HepG2 (cell line): Measurements from ENCODE around the gene CAMK2D. TPM values are rescaled to one million over a fixed set of nuclear protein-coding genes. Genes with fewer than 3 reads are reported as not detected.

Experiments
- ATAC-seq: fragments of 200-7000 bp; cut with Tn5 transposase; 3 replicates; pipeline ENCODE4 v1.9.1; 2020; ENCODE audit warnings: mild to moderate bottlenecking, moderate library complexity
- BruUV-seq: library from RNA; stranded (reverse); fragments of 400-500 nt; replicated peaks from 2 replicates; lab custom pipeline; 2021; lab: Mats Ljungman, UMichigan
- CTCF ChIA-PET: fragments of 300-600 bp; formaldehyde crosslinking; extraction: SDS; loops from one replicate; lab custom pipeline; 2021; ENCODE audit warnings: low total read pairs, inconsistent platforms, low intra/inter-chr PET ratio; lab: Yijun Ruan, JAX
- POLR2A ChIA-PET: fragments of 350-600 bp; sonication (Branson Sonifier 250); formaldehyde crosslinking; loops from one replicate; lab custom pipeline; 2020; ENCODE audit warnings: antibody characterized with exemption, inconsistent platforms; lab: Yijun Ruan, JAX
- DNase-seq: peaks from one replicate; pipeline ENCODE4 v3.0.0-alpha.2; 2015; ENCODE audit warnings: low spot score
- FAIRE-seq: peaks from 3 replicates; lab custom pipeline; 2011; peaks lifted over from hg19 to GRCh38; lab: Jason Lieb, UNC
- H2AFZ ChIP-seq: one replicate; pipeline ENCODE4 v1.6.1; 2011; ENCODE audit warnings: low read length, inconsistent platforms
- H3K27ac ChIP-seq: fragments of 300-600 bp; 3 replicates; pipeline ENCODE4 v1.8.0; 2011; ENCODE audit warnings: mixed run types, mild to moderate bottlenecking, mixed read lengths, low read length, inconsistent platforms; ENCODE audit not compliant: insufficient read depth; ENCODE audit errors: extremely low read length
- H3K27me3 ChIP-seq, 2 experiments: fragments of 200-600 bp in 1 of 2; 2 replicates in 1 of 2; 3 replicates in 1 of 2; pipeline versions ENCODE4 v1.6.0 to v1.8.0; 2011; ENCODE audit warnings: low read length in 2 of 2, mild to moderate bottlenecking in 2 of 2, moderate library complexity in 2 of 2, inconsistent platforms in 1 of 2; ENCODE audit not compliant: insufficient read depth in 2 of 2, control insufficient read depth in 1 of 2
- H3K36me3 ChIP-seq, 2 experiments: fragments of 200-600 bp in 1 of 2; replicated peaks in 1 of 2; 2 replicates in 1 of 2; 3 replicates in 1 of 2; pipeline versions ENCODE4 v1.5.1 to v1.8.0; 2011; ENCODE audit warnings: low read length in 2 of 2, inconsistent platforms in 1 of 2; ENCODE audit not compliant: insufficient read depth in 2 of 2, control insufficient read depth in 1 of 2
- H3K4me1 ChIP-seq: 2 replicates; pipeline ENCODE4 v1.5.1; 2012; ENCODE audit warnings: low read length, inconsistent platforms; ENCODE audit not compliant: insufficient read depth
- H3K4me2 ChIP-seq: 2 replicates; pipeline ENCODE4 v1.6.0; 2011; ENCODE audit warnings: low read depth, low read length, inconsistent platforms
- H3K4me3 ChIP-seq, 3 experiments: fragments of 200-600 bp in 1 of 3; sonication (generic), shearing (Covaris generic) in 1 of 3; replicated peaks in 1 of 3; 2 replicates each; pipeline ENCODE4 v1.5.1; 2011 to 2016; ENCODE audit warnings: low read length in 3 of 3, inconsistent platforms in 2 of 3, low read depth in 2 of 3, mild to moderate bottlenecking in 2 of 3, control low read depth in 1 of 3, mixed read lengths in 1 of 3; ENCODE audit not compliant: insufficient read depth in 1 of 3
- H3K79me2 ChIP-seq: one replicate; pipeline ENCODE4 v1.6.1; 2011; ENCODE audit warnings: low read length, inconsistent platforms; ENCODE audit not compliant: insufficient read depth
- H3K9ac ChIP-seq: 2 replicates; pipeline ENCODE4 v1.6.0; 2011; ENCODE audit warnings: mild to moderate bottlenecking, low read depth, low read length, inconsistent platforms; ENCODE audit not compliant: insufficient read depth
- H3K9me3 ChIP-seq: 2 replicates; pipeline ENCODE4 v1.5.1; 2012; ENCODE audit warnings: mild to moderate bottlenecking, low read length
- H4K20me1 ChIP-seq: 2 replicates; pipeline ENCODE4 v1.6.0; 2011; ENCODE audit warnings: inconsistent platforms, mild to moderate bottlenecking, low read length, moderate library complexity; ENCODE audit not compliant: insufficient read depth
- DBP ChIP-seq: sonication (generic); formaldehyde crosslinking; IDR thresholded peaks from 2 replicates; pipeline ENCODE4 v1.4.0; 2020; ENCODE audit warnings: missing genetic modification reagents; ENCODE audit errors: not compliant biosample characterization
- ELF4 ChIP-seq: sonication (generic); formaldehyde crosslinking; IDR thresholded peaks from 2 replicates; pipeline ENCODE4 v1.5.0; 2020; ENCODE audit warnings: missing genetic modification reagents, mild to moderate bottlenecking, moderate library complexity, borderline replicate concordance
- IKZF1 ChIP-seq: fragments of 450-650 bp; IDR thresholded peaks from 2 replicates; pipeline ENCODE4 v1.7.1; 2016
- MLXIP ChIP-seq: sonication (generic); formaldehyde crosslinking; IDR thresholded peaks from 2 replicates; pipeline ENCODE4 v1.9.0; 2021; ENCODE audit warnings: missing genetic modification reagents, borderline replicate concordance
- SYNCRIP ChIP-seq: fragments of 200-400 bp; formaldehyde crosslinking; IDR thresholded peaks from 2 replicates; pipeline ENCODE4 v1.6.1; 2018; ENCODE audit warnings: mild to moderate bottlenecking, low read depth, low read length; ENCODE audit not compliant: insufficient read depth
- XBP1 ChIP-seq: sonication (generic); formaldehyde crosslinking; IDR thresholded peaks from 2 replicates; pipeline ENCODE4 v1.5.0; 2020; ENCODE audit warnings: missing genetic modification reagents
- ZBTB46 ChIP-seq: sonication (generic); formaldehyde crosslinking; IDR thresholded peaks from 2 replicates; pipeline ENCODE4 v1.4.0; 2020; ENCODE audit warnings: mild to moderate bottlenecking, missing genetic modification reagents, borderline replicate concordance
- ZNF142 ChIP-seq: sonication (generic); formaldehyde crosslinking; IDR thresholded peaks from 2 replicates; pipeline ENCODE4 v1.4.0; 2020; ENCODE audit warnings: missing genetic modification reagents
- ZNF160 ChIP-seq: sonication (generic); formaldehyde crosslinking; IDR thresholded peaks from 2 replicates; pipeline ENCODE4 v1.8.0; 2022; ENCODE audit warnings: mild to moderate bottlenecking, inconsistent platforms, missing genetic modification reagents
- ZNF713 ChIP-seq: sonication (generic); formaldehyde crosslinking; IDR thresholded peaks from 2 replicates; pipeline ENCODE4 v1.4.0; 2020; ENCODE audit warnings: mild to moderate bottlenecking, missing genetic modification reagents
- WGBS: methylation state at CpG from one replicate; pipeline ENCODE4 v1.1.6; 2017; ENCODE audit warnings: low lambda C conversion rate; 5-methylcytosine and 5-hydroxymethylcytosine counted together
- in situ Hi-C: cut with HindIII; loops from 2 replicates; pipeline ENCODE4 v1.10.0; 2017; ENCODE audit warnings: low pct_unique_long_range_greater_than_20kb; ENCODE audit not compliant: extremely low pct_ligation_motif_present
- intact Hi-C: fragments of 100-400 bp; cut with micrococcal nuclease; formaldehyde crosslinking; loops from one replicate; pipeline ENCODE4 v1.10.0; 2022; ENCODE audit not compliant: unreplicated experiment
- polyA plus RNA-seq, 8 experiments: library from polyadenylated mRNA; depleted of rRNA in 3 of 8; stranded (reverse) in 7 of 8; unstranded in 1 of 8; fragments of >200 nt; fragmentation: Illumina TruSeq in 4 of 8; extraction: Trizol in 4 of 8; gene quantifications; 2 replicates each; pipeline versions ENCODE4 v1.2.1 to v1.2.3, GENCODE V29; 2011 to 2016; ENCODE audit warnings: low read depth in 4 of 8, missing spikeins in 1 of 8, mixed read lengths in 1 of 8; ENCODE audit not compliant: insufficient read depth in 1 of 8
- total RNA-seq, 5 experiments: library from RNA; depleted of rRNA; stranded (reverse); fragments of >200 nt; fragmentation: Illumina TruSeq; extraction: Trizol; gene quantifications; 2 replicates each; pipeline ENCODE4 v1.2.3, GENCODE V29; 2016; ENCODE audit warnings: low read depth in 1 of 5

The CAMK2D gene
- total and polyA plus RNA-seq, 2 of the 13 experiments (the other 11 are each of a cell fraction or from before 2014, with no cell fraction given), result 18.0 to 65.4 TPM

- Histone ChIP-seq H3K9me3 (no peaks in the 10 kb centered on the region), H3K4me1 (peaks cover 21% of the 10 kb centered on the region), H4K20me1 (no peaks in the 10 kb centered on the region), H3K4me2 (no peak overlapping the region), H2AFZ (no peak overlapping the region), H3K4me3 (no peak overlapping the region), H3K9ac (no peak overlapping the region), H3K27me3 (no peaks in the 10 kb centered on the region), H3K27ac (no peak overlapping the region), H3K79me2 (peaks cover 31% of the 10 kb centered on the region), H3K36me3 (no peaks in the 10 kb centered on the region)
- no TSS peak for BruUV-seq
- ChIA-PET POLR2A (no interaction called here), CTCF (no interaction called here)
- in situ Hi-C loops, result no loop called here
- no peak for FAIRE-seq
- WGBS, result 96% methylated on average over 1 of the region's 1 CpG
- TF ChIP-seq ZBTB46, result no peak
- TF ChIP-seq ZNF142 (CRISPR knock-in tag), result no peak
- TF ChIP-seq ZNF713 (CRISPR knock-in tag), result no peak
- TF ChIP-seq XBP1, result no peak
- no peak for TF ChIP-seq ZNF160
- no peak for TF ChIP-seq SYNCRIP
- TF ChIP-seq ELF4 (CRISPR knock-in tag), result no peak
- no peak for TF ChIP-seq DBP
- TF ChIP-seq MLXIP (CRISPR knock-in tag), result no peak
- no peak for TF ChIP-seq IKZF1
- intact Hi-C loops, result no loop called here
- no peak for DNase-seq
- no peak for ATAC-seq
These were observed 35.6 kb downstream of the CAMK2D start for GRCh38 chr4:113725963-113726362.
